ENCODE results near the gene TBX18. TPM values are rescaled to one million over a fixed set of nuclear protein-coding genes. Genes with fewer than 3 reads are reported as not detected.

Gene TBX18
- total and polyA plus RNA-seq, 4 donors, result 0.10 to 0.59 (median 0.19) TPM; not detected in 1

DNA sequence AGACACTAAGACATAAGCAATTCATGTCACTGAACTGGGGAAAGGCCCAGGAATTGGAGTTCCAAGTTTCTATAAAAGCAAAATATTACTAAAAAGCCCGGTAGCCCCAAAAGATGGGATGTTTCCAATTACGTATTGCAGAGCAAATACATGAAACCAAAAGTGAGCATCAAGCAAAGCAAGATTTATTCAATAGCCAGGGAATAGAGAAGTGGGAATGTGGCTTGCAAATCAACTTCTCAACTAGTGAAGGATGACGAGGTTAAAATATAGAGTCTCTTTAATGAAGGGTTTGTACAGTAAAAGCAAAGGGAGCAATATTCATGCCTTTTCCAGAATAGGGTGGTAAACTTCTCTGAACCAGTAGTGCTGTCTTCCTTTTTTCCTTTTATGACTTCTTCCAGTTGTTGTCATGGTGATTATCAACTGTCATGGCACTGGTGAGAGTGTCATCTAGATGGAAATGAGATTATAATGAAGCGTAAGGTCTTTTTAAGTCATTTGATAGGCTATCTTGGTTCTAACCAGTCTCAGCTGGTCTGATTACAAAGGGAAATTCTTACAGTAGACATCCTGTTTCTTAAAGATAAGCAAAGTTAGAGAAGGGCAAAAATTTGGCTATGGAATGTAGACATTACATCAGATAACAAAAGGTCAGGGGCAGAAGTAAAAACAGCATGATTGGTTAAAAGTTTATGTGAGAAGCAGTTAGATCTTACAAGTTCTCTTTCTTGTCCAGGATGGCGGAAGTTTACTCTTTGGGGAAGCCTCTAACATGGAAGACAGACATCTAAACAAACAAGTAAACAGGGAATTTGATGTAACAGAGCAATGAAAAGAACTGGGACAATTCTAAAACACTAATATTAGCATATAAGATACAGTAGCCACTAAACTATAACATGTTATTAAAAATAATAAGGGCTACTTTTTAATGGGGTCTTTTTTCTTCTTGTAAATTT, 96.9 kb downstream of the TBX18 start:
- DNase-seq (ENCODE audit: low spot score), result no peak
- H3K4me1 ChIP-seq (ENCODE audit: control insufficient read depth in 4 of 4, insufficient read depth in 4 of 4, low read length in 3 of 4), result no peaks in the 10 kb centered on the region
- H3K27ac ChIP-seq (ENCODE audit: low read depth in 1 of 2, low read length in 2 of 2), result no peak overlapping the region
- no peak for TF ChIP-seq FOXA2 (IDR thresholded peaks at IDR 0.05)
- TF ChIP-seq YY1 (IDR thresholded peaks at IDR 0.05), result no peak
- no peak for TF ChIP-seq NR2F2 (IDR thresholded peaks at IDR 0.05)
- TF ChIP-seq, protein P1, sequence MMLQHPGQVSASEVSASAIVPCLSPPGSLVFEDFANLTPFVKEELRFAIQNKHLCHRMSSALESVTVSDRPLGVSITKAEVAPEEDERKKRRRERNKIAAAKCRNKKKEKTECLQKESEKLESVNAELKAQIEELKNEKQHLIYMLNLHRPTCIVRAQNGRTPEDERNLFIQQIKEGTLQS (IDR thresholded peaks at IDR 0.05), result no peak
- TF ChIP-seq, protein P2, sequence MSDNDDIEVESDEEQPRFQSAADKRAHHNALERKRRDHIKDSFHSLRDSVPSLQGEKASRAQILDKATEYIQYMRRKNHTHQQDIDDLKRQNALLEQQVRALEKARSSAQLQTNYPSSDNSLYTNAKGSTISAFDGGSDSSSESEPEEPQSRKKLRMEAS (IDR thresholded peaks at IDR 0.05), result no peak
- no peak for TF ChIP-seq EGR1 (IDR thresholded peaks at IDR 0.05; ENCODE audit: low read depth in 2 of 2)
- TF ChIP-seq RAD21 (IDR thresholded peaks at IDR 0.05), result no peak
- TF ChIP-seq HNF4G (IDR thresholded peaks at IDR 0.05), result no peak
- TF ChIP-seq, protein P3, sequence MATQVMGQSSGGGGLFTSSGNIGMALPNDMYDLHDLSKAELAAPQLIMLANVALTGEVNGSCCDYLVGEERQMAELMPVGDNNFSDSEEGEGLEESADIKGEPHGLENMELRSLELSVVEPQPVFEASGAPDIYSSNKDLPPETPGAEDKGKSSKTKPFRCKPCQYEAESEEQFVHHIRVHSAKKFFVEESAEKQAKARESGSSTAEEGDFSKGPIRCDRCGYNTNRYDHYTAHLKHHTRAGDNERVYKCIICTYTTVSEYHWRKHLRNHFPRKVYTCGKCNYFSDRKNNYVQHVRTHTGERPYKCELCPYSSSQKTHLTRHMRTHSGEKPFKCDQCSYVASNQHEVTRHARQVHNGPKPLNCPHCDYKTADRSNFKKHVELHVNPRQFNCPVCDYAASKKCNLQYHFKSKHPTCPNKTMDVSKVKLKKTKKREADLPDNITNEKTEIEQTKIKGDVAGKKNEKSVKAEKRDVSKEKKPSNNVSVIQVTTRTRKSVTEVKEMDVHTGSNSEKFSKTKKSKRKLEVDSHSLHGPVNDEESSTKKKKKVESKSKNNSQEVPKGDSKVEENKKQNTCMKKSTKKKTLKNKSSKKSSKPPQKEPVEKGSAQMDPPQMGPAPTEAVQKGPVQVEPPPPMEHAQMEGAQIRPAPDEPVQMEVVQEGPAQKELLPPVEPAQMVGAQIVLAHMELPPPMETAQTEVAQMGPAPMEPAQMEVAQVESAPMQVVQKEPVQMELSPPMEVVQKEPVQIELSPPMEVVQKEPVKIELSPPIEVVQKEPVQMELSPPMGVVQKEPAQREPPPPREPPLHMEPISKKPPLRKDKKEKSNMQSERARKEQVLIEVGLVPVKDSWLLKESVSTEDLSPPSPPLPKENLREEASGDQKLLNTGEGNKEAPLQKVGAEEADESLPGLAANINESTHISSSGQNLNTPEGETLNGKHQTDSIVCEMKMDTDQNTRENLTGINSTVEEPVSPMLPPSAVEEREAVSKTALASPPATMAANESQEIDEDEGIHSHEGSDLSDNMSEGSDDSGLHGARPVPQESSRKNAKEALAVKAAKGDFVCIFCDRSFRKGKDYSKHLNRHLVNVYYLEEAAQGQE (IDR thresholded peaks at IDR 0.05), result no peak
- no peak for TF ChIP-seq GABPA (IDR thresholded peaks at IDR 0.05 in 1 of 2, conservative IDR thresholded peaks at IDR 0.05 in 1 of 2)
- no peak for TF ChIP-seq FOXA1 (IDR thresholded peaks at IDR 0.05)
- no peak for TF ChIP-seq JUND (IDR thresholded peaks at IDR 0.05)
- no peak for TF ChIP-seq SP1 (IDR thresholded peaks at IDR 0.05)
- TF ChIP-seq HNF4A (conservative IDR thresholded peaks at IDR 0.05), result no peak
- TF ChIP-seq, protein P4, sequence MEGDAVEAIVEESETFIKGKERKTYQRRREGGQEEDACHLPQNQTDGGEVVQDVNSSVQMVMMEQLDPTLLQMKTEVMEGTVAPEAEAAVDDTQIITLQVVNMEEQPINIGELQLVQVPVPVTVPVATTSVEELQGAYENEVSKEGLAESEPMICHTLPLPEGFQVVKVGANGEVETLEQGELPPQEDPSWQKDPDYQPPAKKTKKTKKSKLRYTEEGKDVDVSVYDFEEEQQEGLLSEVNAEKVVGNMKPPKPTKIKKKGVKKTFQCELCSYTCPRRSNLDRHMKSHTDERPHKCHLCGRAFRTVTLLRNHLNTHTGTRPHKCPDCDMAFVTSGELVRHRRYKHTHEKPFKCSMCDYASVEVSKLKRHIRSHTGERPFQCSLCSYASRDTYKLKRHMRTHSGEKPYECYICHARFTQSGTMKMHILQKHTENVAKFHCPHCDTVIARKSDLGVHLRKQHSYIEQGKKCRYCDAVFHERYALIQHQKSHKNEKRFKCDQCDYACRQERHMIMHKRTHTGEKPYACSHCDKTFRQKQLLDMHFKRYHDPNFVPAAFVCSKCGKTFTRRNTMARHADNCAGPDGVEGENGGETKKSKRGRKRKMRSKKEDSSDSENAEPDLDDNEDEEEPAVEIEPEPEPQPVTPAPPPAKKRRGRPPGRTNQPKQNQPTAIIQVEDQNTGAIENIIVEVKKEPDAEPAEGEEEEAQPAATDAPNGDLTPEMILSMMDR (IDR thresholded peaks at IDR 0.05; ENCODE audit: low read depth, low read length, missing input control), result no peak
- no peak for TF ChIP-seq RXRA (IDR thresholded peaks at IDR 0.05)
- TF ChIP-seq, protein P5, sequence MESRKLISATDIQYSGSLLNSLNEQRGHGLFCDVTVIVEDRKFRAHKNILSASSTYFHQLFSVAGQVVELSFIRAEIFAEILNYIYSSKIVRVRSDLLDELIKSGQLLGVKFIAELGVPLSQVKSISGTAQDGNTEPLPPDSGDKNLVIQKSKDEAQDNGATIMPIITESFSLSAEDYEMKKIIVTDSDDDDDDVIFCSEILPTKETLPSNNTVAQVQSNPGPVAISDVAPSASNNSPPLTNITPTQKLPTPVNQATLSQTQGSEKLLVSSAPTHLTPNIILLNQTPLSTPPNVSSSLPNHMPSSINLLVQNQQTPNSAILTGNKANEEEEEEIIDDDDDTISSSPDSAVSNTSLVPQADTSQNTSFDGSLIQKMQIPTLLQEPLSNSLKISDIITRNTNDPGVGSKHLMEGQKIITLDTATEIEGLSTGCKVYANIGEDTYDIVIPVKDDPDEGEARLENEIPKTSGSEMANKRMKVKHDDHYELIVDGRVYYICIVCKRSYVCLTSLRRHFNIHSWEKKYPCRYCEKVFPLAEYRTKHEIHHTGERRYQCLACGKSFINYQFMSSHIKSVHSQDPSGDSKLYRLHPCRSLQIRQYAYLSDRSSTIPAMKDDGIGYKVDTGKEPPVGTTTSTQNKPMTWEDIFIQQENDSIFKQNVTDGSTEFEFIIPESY (IDR thresholded peaks at IDR 0.05), result no peak
- TF ChIP-seq TAF1 (conservative IDR thresholded peaks at IDR 0.05), result no peak
- H3K4me3 ChIP-seq (ENCODE audit: low read depth in 1 of 3, low read length in 3 of 3), result no peak overlapping the region
- H3K9ac ChIP-seq (ENCODE audit: low read depth in 1 of 2, low read length in 2 of 2), result no peak overlapping the region
- no peaks in the 10 kb centered on the region for H3K36me3 ChIP-seq (ENCODE audit: control insufficient read depth in 4 of 4, insufficient read depth in 3 of 4, low read depth in 1 of 4, low read length in 3 of 4)
- H3K27me3 ChIP-seq (ENCODE audit: control insufficient read depth in 4 of 4, insufficient read depth in 4 of 4, low read length in 3 of 4), result peaks cover 0 to 2% (median 0%) of the 10 kb centered on the region in 4 donors
- WGBS, result 81% methylated on average over 5 of the region's 5 CpGs
- H3K9me3 ChIP-seq (ENCODE audit: control insufficient read depth in 4 of 4, low read length in 3 of 4), result no peaks in the 10 kb centered on the region
